ENCODE measurements around the gene BCL2.

Gene BCL2

DNA sequence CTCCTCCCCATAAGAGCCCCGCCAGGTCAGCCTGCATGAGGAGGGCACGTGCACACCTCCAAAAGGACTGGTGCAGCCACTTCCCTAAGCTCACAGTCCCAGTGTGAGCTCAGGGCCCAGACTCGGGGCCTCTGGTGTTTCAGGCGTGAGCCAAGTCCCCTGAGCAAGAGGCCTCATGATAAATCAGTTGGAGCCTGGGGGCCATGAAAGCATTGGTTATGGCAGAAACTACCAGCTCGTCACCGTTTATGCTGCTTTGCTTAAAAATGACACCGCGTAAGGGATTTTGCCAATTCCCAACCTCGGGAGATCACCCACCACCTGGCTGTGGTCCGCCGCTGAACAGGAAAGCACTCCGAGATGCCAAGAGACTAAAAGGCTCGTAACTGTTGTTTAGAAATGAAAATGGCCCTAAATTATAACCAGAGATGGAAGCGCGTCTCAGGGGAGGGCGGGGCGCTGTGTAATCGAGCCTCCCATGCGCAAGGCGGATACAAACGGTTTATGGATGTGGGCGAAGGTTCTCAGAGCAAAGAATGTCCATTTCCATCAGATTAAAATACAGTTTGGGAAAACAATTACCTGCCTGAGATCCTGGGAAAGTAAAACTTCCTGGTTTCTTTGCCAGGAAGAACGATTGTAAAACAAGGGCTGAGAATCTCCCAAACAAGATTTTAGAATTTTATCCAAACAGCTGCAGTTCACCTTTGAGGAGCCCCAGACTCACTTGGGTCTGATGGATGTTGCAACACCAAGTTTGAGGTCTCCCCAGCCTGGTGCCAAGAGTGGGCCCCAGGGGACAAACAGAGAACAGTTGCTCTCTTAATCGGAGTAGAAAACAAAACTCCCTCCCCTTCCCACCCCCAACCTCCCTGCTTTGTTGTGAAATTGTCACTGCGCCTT, 141.4 kb downstream of the BCL2 start:
- no peak for DNase-seq

DNA sequence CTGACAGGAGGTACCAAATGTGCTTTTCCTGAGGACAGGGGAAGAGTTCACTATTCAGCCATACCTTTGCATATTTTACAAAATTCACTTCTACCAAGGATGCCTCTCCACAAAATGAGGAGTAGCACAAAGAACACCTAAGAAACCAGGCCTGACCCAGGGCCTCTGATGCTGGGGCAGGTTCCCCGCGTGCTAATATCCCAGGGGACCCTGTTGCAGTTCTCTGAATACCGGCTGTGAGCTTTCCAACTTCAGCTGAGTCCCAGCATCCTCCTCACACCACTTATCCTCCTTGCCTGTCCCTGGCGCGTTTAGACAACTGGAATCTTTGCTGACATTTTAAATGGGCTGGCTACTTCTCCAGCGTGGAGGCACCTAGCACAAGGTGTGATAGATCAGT, 142.3 kb downstream of the BCL2 start:
- DNase-seq: no peak

- no peak for DNase-seq
Observed at GRCh38 chr18:63175264-63175663, 144.3 kb downstream of the BCL2 start.

DNA sequence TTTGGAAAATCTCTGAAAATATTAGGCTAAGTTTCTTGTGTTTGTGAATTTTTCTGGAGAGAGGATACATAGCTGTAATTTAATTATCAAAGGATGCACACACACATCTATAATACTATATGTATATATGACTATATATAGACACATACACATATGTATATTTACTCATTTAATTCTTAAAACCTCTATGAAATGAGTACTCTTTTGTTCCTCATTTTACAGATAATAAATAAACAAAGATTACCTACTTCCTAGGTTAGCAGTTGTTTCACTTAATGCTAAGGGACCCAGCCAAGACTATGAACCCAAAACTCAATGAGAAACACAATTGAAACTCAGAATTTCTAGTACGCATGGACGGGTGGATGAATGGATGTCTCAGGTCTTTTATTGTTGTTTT, 145.6 kb downstream of the BCL2 start:
- no peak for DNase-seq

DNA sequence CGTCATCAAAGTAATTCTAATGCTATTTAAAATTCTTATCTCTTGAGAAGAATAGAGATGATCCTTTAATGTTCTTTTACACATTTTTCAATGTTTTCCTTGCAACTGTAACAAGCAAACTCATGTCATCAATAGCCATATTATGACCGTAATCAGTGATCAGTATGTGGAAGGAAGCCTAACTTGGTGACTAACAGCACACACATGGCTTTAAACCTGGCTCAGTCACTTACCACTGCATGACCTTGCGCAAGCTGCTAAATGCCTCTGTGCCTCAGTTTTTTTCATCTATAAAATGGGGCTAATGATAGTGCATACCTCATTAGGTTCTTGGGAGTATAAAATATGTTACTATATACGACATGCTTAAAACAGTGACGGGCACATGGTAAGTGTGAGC, 149.7 kb downstream of the BCL2 start:
- DNase-seq: no peak

DNA sequence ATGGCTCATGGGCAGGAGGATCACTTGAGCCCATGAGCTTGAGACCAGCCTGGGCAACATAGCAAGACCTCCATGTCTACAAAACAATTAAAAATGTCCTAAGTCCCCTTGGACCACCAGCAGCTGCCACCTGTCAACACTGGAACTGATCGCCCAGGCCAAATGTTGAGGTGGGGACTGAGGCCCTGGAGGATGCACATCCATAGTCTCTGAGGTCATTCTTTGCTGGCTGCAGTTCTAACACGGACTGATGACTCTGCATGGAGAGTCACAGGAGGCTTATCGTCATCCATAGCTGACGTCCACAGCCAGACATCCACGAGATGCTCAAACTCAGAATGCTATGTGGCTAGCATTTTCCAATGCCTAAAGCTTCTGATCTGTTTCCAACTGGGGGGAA, 151.3 kb downstream of the BCL2 start:
- DNase-seq: no peak

- no peak for DNase-seq
Observed at GRCh38 chr18:63166142-63166541, 153.4 kb downstream of the BCL2 start.

- no peak for DNase-seq
Observed at GRCh38 chr18:63164396-63164795, 155.2 kb downstream of the BCL2 start.

GRCh38 chr18:63162271-63163014, 157.1 kb downstream of the BCL2 start:
- DNase-seq: no peak

DNA sequence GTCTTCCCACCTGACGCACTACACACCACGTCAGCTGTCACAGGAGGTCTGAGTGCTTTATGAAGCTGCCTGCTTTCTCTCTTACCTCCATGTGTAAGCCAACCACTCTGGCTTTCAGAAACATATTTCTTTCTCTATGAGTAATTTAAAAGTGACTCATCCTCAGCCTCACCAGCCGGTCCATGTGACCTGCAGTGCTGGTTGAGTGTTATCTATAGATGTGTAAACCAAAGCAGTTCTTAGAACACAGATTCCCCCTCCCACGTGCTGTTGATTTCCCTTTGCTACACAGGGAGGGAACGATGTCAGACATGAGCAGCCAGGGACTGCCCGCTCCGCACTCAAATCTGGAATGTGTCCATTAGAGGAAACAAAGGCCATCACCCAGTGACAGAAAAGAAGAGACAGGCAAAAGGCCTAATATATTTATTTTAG, 157.8 kb downstream of the BCL2 start:
- DNase-seq: peak; percentile 71

GRCh38 chr18:63161032-63161760, 158.4 kb downstream of the BCL2 start:
- DNase-seq: no peak

GRCh38 chr18:63160172-63160995, 159.2 kb downstream of the BCL2 start:
- DNase-seq: no peak

GRCh38 chr18:63159590-63159989, 160.0 kb downstream of the BCL2 start:
- DNase-seq: no peak

DNA sequence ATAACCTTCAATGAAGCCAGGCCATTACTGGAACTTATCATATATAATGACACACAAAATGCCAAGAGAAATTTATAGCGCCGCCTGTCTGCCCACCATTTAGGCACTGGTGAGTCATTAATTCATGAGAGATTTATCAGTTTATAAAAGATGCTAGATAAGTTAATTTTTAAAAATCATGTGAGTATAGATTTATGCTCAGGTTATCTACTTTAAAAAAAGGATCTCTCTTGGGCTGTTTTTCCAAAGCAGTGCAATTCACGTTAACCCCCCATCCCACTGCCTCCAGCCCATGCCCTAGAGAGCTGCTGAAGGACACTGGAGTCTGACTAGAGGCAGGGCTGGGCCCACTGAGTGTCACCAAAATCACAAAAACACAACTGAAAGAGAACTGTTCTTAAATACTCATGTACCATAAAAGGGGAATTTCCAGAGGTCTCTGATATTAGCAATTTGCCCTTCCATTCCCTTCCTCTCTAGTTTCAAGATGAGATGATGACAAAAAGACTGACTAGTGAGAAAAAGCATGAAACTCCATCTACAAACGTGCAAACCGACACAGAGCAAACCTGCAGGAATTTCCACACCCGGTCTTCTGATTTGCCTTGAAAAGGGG, 160.8 kb downstream of the BCL2 start:
- DNase-seq: no peak

GRCh38 chr18:63158012-63158631, 161.4 kb downstream of the BCL2 start:
- no peak for DNase-seq

DNA sequence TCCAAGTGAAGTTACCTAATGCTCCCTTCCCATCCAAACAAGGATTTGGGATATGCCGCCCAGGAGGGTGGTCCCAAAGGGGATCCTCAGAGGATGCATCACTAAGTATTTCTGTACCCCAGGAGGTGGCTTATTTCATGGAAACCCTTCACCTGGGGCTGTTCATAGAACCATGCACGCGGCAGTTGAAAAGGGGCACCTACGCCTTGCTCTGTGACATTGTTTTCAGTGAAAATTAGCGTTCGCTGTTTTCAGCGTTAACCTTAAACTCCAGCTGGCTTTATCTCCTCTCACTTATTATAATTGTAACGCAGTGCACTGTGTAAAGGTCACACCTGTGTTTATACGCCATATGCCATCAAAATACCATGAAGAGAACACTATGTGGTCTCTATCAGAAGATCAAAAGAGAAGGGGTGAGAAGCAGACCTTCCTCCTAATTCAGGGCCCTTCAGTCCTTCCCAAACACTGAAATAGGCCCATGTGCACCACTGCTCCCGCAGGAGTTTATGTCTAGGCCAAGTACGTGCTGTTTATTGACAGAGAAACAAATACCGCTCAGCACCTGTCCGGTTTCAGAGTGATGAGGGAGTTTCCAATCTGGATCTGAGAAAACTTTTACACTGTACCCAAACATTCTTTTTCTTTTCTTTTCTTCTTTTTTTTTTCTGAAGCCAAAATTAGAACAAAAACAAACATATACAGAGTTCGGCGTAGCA, 162.1 kb downstream of the BCL2 start:
- DNase-seq: no peak

- no peak for DNase-seq
Observed at GRCh38 chr18:63155910-63156773, 163.4 kb downstream of the BCL2 start.

- DNase-seq: peak; percentile 70
Observed at GRCh38 chr18:63155169-63155852, 164.3 kb downstream of the BCL2 start.

All from hematopoietic multipotent progenitor cell treated with erythropoietin and hydrocortisone succinate and interleukin-3 and kit ligand, for 8 days (in vitro differentiated cells).